Embryonic facial prominence (tissue), 1 donor: ENCODE measurements around the gene NOTCH1.

Experiments used
- DNase-seq: peaks from one replicate; pipeline ENCODE4 v3.0.0-alpha.2; 2016; ENCODE audit errors: extremely low spot score

NOTCH1 gene

GRCh38 chr9:136501686-136502085, 44.2 kb downstream of the NOTCH1 start:
- no peak for DNase-seq

DNA sequence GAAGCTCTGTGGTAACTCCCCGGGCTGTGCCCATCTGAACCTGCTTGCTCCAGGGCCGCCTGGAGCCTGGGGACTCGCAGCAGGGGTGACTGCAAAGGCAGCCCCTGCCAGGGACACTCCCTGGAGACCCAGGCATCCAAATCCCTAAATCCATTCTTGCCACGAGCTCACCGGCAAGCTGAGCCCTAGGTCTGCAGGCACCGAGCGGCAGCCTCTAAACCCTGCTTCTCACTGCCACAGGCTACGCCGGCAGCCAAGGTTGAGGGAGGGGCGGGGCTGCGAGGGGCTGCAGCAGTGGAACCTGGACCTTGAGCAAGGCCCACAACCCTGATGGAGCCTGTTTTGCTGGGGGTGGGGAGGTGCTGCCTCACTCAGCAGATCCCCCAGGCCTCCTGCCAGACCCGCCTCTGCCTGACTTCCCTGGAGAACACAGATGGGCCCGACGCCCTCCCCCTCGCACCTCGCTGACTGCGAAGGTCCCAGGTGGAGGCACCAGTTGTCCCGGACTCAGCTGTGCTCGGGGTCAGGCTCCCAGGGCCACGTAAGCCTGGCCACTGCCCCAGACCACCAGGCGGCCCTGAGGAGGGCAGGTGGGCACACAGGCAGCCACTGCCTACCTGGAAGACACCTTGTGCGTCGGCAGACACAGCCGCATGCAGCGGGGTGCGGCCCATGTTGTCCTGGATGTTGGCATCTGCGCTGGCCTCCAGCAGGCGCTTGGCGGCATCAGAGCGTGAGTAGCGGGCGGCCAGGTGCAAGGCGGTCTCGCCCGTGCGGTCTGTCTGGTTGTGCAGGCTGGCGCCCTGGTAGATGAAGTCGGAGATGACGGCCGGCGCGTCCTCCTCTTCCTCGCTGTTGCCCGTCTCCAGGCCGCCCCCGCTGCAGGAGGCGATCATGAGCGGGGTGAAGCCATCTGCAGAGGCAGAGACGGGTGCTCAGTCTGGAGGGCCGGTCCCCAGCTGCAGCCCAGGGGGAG, 45.6 kb downstream of the NOTCH1 start:
- DNase-seq = no peak

- no peak for DNase-seq
Measured at GRCh38 chr9:136499071-136499934, 46.5 kb downstream of the NOTCH1 start.

DNA sequence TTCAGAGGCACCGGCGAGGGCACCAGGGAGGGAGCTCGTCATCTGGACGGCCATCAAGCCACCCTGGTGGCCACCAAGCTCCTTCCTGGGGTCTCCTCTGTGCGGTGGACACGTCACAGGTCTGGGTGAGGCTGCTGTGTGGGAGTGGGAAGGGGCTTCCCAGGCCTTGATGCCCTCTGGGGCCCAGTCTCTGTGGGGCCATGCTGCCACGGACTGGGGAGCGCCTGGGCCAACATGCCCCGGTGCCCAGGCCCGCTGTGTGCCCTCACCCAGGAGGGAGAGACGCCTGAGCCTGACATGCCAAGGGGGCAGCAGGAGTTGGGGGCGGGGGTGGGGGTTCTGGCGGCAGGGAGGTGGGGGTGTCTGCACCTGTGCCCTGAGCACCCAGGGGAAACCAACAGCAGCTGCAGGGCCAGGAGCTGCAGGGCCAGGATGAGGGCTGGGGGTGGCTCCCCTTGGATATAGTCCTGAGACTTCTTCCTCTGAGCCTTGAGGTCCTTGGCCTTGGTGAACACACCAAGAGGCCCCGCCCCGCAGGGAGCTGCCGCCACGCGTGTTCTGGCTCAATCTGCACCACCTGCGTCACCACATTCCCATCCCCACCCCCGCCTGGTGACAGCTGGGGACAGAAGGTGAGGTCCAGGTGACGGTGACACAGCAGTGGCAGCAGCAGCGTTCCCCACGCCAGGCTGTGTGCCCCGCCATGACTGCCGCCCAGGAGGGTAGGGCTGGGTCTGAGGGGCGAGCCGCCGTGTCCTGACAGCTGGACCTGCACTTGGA, 47.7 kb downstream of the NOTCH1 start:
- DNase-seq = no peak

- DNase-seq = no peak
Measured at GRCh38 chr9:136496801-136497620, 48.8 kb downstream of the NOTCH1 start.

DNA sequence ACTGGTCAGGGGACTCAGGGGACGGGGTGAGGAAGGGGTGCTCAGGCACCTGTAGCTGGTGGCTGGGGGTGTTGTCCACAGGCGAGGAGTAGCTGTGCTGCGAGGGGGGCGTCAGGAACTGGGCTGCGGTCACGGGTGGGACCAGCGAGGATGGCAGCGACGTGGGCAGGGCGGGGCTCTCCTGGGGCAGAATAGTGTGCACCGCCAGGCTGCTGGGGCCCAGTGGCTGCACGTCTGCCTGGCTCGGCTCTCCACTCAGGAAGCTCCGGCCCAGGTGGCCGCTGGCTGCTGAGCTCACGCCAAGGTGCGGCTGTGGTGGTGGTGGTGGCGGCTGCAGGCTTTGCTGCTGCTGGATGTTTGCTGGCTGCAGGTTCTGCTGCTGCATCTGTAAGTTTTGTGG, 49.7 kb downstream of the NOTCH1 start:
- DNase-seq = no peak

DNA sequence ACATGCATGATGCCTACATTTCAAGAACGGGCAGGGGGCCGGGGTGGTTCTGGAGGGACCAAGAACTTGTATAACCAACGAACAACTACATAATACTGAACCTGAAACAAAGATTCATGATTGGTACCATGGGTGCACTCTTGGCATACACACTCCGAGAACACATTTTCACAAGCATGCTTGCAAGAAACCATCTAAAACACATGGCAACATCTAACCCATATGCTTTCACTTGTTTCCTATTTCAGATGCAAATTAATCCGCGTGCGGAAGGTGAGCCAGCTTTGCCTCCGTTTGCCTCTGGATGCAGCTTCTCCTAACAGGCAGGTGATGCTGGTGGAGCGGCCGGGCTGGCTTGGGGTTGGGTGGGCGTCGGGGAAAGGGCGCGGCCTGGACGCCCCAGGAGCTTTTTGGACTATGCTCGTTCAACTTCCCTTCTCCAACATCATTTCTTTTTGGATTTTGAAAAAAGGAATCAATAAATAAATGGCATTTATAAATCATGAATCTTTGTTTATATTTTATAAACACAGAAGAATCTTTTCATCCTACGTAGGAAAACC, 50.5 kb downstream of the NOTCH1 start:
- DNase-seq = no peak

DNA sequence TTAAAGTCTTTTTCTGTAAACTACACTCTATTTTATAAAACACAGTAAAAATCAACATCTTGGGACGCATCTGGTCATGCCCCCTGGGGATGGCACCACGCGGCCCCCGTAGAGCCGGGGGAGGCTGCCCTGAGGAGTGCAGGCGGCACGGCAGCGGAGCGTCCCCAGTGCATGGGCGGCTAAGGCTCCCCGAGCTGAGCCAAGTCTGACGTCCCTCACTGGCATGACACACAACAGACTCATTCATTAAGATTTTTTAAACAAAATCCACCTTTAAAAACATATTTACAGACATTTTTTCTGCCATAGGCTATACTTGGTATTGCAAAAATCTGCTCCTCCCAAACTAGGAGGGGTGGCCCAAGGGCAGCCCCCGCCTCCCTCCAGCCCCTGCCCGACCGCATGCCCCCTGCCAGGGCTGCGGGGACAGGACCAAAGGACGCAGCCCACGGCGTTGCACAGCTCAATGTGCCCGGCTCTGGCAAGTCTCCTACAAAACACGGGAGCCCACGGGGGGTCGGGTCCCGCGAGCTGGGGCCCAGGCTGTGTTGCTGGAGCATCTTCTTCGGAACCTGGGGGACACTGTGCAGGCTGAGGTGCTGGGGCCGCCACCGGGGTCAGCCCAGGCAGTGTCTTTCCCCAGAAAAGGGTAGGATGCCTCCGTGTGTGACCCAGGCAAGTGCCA, 51.2 kb downstream of the NOTCH1 start:
- no peak for DNase-seq

- no peak for DNase-seq
Measured at GRCh38 chr9:136494012-136494411, 51.8 kb downstream of the NOTCH1 start.

- no peak for DNase-seq
Measured at GRCh38 chr9:136493567-136493971, 52.3 kb downstream of the NOTCH1 start.

- no peak for DNase-seq
Measured at GRCh38 chr9:136492978-136493522, 52.8 kb downstream of the NOTCH1 start.

DNA sequence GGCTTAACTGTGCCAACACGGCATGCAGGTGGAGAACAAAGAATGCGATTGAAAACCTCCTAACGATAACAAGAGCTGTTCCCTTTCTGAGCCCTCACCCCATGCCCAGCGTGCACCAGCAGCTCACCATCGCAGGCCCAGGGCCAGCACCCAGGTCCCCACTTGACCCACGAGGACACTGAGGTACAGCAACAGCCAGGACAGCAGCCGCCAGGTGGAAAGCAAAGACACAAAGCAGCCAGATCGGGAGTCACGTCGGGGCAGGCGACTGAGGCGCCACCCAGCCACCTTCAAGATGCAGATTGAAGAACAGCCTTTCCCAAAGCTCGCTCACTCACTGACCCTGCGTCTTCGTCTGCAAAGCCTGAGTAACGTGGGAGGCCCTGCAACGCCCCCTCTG, 56.1 kb downstream of the NOTCH1 start:
- DNase-seq = no peak

DNA sequence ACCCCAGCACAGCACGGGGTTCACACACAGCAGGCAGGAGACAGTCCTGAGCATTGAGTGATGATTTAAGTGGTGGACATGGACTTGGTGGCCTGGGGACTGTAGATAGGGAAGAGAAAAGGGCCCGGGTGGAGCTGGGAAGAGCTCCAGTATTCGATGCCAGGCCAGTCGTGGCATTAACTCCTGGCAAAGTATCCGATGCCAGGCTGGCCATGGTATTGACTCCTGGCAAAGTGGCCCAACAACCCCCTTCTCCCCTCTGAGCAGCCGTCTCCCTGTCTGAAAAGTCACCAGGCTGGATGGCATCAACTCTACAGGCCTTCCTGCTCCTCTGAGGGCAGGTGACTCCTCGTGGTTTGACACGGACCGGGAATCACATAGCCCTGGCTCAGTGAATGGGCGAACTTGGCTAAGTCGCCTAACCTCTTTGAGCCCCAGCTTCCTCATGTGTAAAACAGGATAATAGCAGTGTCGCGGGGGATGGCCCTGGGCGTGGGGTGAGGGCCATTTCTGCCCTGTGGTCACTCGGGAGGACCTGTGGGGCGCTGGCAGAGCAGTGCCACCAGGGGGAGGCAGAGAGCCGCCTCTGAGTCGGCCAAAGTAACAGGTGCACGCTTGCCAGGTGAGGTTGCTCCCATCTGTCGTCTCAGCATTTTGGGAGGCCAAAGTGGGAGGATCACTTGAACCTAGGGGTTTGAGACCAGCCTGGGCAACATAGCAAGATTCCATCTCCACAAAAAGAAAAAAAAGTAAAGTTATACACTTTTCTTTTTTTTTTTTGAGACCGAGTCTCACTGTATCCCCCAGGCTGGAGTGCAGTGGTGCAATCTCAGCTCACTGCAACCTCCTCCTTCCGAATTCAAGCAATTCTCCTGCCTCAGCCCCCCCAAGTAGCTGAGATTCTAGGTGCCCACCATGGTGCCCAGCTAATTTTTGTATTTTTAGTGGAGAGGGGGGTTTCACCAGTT, 57.3 kb downstream of the NOTCH1 start:
- no peak for DNase-seq

- no peak for DNase-seq
Measured at GRCh38 chr9:136487672-136488071, 58.2 kb downstream of the NOTCH1 start.

- no peak for DNase-seq
Measured at GRCh38 chr9:136486823-136487620, 58.8 kb downstream of the NOTCH1 start.

GRCh38 chr9:136486131-136486530, 59.7 kb downstream of the NOTCH1 start:
- no peak for DNase-seq
